CD4-positive, alpha-beta T cell treated with Interleukin-6 for 4 hours (primary cell): ENCODE data around the gene SRSF4.

Source experiments
- DNase-seq: peaks from one replicate; pipeline ENCODE4 v3.0.0-alpha.2; 2020; ENCODE audit warnings: mixed read lengths

SRSF4 gene

GRCh38 chr1:29200906-29201594 lies 19.4 kb upstream of the SRSF4 start:
- no peak for DNase-seq

DNA sequence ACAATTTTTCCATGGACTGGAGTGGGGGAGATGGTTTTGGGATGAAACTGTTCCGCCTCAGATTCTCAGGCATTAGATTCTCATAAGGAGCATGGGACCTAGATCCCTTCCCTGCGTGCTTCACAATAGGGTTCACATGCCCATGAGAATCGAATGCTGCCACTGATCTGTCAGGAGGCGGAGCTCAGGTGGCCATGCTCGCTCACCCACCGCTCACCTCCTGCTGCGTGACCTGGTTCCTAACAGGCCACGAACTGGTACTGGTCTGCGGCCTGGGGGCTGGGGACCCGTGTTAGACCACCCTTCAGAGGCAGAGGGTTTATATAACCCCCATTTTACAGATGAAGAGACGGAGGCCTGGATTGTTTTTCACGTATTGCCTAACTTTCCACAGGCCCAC lies 16.3 kb upstream of the SRSF4 start:
- no peak for DNase-seq

DNA sequence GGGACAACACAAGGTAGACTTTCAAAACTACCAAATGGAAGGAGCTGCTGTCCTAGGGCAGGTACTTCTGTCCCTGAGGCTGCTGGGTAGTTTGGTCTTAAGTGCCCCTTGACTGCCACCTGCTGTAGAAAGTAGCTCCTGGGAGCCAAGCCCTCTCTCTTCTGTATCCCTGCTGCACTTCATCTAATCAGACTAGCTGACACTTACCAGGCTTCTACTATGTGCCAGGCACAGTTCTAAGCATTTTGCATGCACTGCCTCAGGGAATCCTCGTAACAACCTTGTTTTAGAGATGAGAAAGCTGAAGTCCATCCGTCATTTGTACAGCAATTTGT lies 15.9 kb upstream of the SRSF4 start:
- peak; percentile 45 for DNase-seq

- DNase-seq = no peak
Measured at GRCh38 chr1:29196863-29197589, 15.3 kb upstream of the SRSF4 start.

GRCh38 chr1:29195881-29196291 lies 14.2 kb upstream of the SRSF4 start:
- no peak for DNase-seq

GRCh38 chr1:29193879-29194455 lies 12.3 kb upstream of the SRSF4 start:
- no peak for DNase-seq

GRCh38 chr1:29190718-29191117 lies 9.0 kb upstream of the SRSF4 start:
- DNase-seq = no peak

- DNase-seq = no peak
Measured at GRCh38 chr1:29186707-29187106, 5.0 kb upstream of the SRSF4 start.

DNA sequence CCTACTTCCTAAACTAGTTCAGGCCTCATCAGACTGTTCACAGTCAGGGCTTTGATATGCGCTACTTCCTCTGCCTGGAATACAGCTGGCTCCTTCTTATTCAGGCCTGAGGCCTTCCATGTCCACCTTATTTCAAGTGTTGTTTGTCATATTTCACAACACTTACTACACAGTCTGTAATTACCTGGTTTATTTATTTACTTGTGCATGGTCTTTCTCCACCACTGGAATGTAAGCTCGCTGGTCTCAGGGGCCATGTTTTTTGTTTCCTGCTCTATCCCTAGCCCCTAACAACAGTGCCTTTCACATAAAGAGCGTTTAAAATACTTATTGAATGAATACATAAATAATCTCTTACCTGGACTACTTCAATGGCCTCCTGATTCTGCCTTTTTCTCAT lies 4.6 kb upstream of the SRSF4 start:
- no peak for DNase-seq

DNA sequence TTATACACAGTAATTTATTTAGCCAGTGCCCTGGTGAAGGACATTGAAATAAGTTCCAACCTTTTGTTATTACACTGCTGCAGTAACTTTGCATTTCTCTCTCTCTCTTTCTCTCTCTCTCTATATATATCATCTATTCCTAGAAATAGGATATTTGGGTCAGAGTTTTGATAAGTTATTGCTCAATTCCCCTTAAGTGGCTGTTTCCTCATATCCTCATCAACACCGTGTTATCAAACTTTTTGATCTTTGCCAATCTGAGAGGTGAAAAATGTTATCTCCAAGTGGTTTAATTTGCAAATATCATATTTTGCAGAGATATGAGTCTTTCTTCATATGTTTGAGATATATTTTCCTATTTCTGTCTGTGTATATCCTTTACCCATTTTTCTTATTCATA lies 1.6 kb upstream of the SRSF4 start:
- no peak for DNase-seq

- DNase-seq = peak; percentile 22
Measured at GRCh38 chr1:29180497-29181412, 945 bp downstream of the SRSF4 start.

DNA sequence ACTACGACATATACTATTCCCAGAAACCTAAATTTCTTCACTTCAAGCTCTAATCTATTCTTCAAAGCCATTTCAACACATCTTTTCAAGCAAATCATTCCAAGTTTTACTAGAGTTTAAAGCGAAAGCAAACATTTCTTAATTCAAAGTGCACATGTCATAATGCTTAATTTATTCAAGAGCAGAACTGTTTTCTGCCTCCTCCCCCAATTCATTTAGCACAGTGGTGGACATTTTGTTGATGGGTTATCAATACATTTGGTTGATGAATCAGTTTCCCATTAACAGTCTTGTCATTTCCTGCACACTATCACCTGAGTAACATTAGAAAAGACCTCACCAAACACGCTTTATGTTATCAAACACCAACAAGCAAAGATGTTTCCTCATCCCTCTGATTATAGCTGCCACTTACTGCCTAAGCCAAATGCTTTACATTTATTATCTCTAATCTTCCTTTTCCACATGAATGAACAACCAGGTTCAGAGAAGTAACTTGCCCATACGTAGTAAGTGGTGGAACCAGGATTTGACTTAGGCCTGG lies 2.0 kb downstream of the SRSF4 start:
- no peak for DNase-seq

DNA sequence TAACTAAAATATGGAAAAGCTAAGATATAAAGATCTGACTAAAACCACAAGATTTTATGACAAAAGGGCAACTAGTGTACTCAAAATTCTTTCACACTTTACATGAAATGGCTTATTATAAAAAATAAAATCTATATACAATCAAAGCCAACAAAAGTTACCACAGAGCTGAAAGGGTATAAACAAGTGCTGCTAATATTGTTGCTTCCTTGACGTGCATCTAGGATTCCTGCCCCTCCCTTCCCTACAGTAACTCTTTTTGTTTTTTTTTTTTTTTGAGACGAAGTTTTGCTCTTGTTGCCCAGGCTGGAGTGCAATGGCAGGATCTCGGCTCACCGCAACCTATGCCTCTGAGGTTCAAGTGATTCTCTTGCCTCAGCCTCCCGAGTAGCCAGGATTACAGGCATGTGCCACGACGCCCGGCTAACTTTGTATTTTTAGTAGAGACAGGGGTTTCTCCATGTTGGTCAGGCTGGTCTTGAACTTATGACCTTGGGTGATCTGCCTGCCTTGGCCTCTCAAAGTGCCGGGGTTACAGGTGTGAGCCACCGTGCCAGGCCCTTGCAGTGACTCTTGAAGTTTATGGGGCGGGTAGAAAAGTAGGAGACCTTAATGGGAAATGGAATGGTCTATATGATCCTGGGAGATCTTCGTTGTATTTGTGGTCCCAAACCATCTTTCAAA lies 4.5 kb downstream of the SRSF4 start:
- no peak for DNase-seq

GRCh38 chr1:29176576-29176975 lies 5.1 kb downstream of the SRSF4 start:
- DNase-seq = no peak

GRCh38 chr1:29172415-29172939 lies 9.2 kb downstream of the SRSF4 start:
- no peak for DNase-seq

- DNase-seq = no peak
Measured at GRCh38 chr1:29171521-29171920, 10.2 kb downstream of the SRSF4 start.

DNA sequence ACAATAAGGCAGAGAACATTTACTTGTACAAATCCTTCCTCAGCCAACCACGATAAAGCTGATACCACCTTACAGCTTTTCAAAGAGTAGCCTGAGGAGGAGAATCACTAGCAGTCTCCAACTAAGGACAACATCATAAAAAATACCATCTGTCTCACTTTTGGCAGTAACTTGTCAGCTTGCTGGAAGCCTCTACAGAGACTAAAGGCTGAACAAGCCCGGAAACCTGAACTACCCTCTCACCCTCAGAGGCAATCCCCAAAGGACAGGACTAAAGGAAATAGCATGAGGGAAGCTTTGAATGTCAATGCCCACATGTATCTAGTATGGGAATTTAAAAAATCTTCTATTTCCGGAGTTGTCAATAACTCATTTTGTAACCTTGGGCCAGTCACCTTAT lies 10.6 kb downstream of the SRSF4 start:
- no peak for DNase-seq

- no peak for DNase-seq
Measured at GRCh38 chr1:29169976-29170375, 11.7 kb downstream of the SRSF4 start.

DNA sequence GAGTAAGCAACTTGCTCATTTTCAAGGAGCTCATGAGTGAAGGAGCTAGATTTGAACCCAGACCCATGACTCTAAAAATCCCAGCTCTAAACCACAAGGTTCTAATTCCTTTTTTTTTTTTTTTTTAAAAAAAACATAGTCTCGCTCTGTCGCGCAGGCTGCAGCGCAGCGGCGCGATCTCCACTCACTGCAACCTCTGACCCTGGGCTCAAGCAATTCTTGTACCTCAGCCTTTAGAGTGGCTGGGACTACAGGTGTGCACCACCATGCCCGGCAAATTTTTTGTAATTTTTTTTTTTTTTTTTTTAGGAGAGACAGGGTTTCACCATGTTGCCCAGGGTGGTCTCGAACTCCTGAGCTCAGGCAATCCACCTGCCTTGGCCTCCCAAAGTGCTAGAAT lies 13.8 kb downstream of the SRSF4 start:
- no peak for DNase-seq

DNA sequence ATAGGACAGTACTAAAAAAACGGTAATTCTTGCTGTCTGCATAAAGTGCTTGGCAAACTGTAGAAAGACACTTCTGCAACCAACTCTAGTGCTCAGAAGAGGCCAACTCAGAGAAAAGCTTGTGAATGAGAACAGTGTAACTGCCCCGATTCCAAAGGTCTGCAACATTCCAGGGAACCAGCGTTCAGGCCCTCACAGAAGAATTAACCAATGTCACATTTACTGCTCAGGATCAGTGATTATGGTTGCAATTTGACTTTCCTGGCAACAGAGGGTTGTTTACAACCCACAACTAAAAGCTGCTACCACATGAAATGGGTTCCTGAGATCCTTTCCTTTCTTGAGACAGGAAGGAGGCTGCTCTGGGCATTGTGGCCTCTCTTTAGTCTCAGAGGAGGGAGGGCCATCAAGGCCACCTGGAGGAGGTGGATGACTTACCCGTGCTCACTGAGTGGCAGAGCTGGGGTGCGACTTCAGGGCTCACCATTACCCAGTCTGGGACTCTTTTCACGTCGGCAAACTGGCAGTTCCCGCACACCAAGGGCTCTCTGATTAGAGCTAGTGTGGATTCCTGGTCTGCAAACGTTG lies 15.3 kb downstream of the SRSF4 start:
- DNase-seq = peak; percentile 8

- no peak for DNase-seq
Measured at GRCh38 chr1:29164588-29164987, 17.1 kb downstream of the SRSF4 start.
